ENCODE measurements around the gene RAB34.

The RAB34 gene

GRCh38 chr17:28717578-28718332 lies at the start of gene RAB34:
TSS of gene RAB34 (minus strand) at chr17:28717868. CDS start at chr17:28717266, 602 bp downstream.
- H3K9me3 ChIP-seq (ENCODE audit: control insufficient read depth, insufficient read depth, low read length), result no peaks in the 10 kb centered on the region
- H3K9ac ChIP-seq (ENCODE audit: low read depth, low read length), result peak within 1 kb of the TSS; percentile 73
- peaks cover 42% of the 10 kb centered on the region for H3K36me3 ChIP-seq (ENCODE audit: control insufficient read depth, insufficient read depth, low read length)
- peaks cover 15% of the 10 kb centered on the region for H3K4me1 ChIP-seq (ENCODE audit: control insufficient read depth, insufficient read depth, low read length)
- H3K4me3 ChIP-seq (ENCODE audit: low read depth, low read length), result peak within 1 kb of the TSS; percentile 99
- no peaks in the 10 kb centered on the region for H3K27me3 ChIP-seq (ENCODE audit: control insufficient read depth, insufficient read depth, low read length)

- Histone ChIP-seq H3K9me3 (ENCODE audit: control insufficient read depth, insufficient read depth, low read length) (no peaks in the 10 kb centered on the region), H3K4me1 (ENCODE audit: control insufficient read depth, insufficient read depth, low read length) (peaks cover 17% of the 10 kb centered on the region), H3K4me3 (ENCODE audit: low read depth, low read length) (no peak overlapping the region), H3K9ac (ENCODE audit: low read depth, low read length) (no peak overlapping the region), H3K36me3 (ENCODE audit: control insufficient read depth, insufficient read depth, low read length) (no peaks in the 10 kb centered on the region), H3K27me3 (ENCODE audit: control insufficient read depth, insufficient read depth, low read length) (no peaks in the 10 kb centered on the region)
Measured at GRCh38 chr17:28765038-28765437, 47.4 kb upstream of the RAB34 start.

- no peaks in the 10 kb centered on the region for H3K27me3 ChIP-seq (ENCODE audit: control insufficient read depth, insufficient read depth, low read length)
- no peak overlapping the region for H3K9ac ChIP-seq (ENCODE audit: low read depth, low read length)
- H3K36me3 ChIP-seq (ENCODE audit: control insufficient read depth, insufficient read depth, low read length), result peaks cover 11% of the 10 kb centered on the region
- H3K4me1 ChIP-seq (ENCODE audit: control insufficient read depth, insufficient read depth, low read length), result peaks cover 16% of the 10 kb centered on the region
- no peaks in the 10 kb centered on the region for H3K9me3 ChIP-seq (ENCODE audit: control insufficient read depth, insufficient read depth, low read length)
- no peak overlapping the region for H3K4me3 ChIP-seq (ENCODE audit: low read depth, low read length)
Measured at GRCh38 chr17:28763804-28764266, 46.2 kb upstream of the RAB34 start.

GRCh38 chr17:28763137-28763799 lies 45.6 kb upstream of the RAB34 start:
- Histone ChIP-seq H3K9me3 (ENCODE audit: control insufficient read depth, insufficient read depth, low read length) (no peaks in the 10 kb centered on the region), H3K9ac (ENCODE audit: low read depth, low read length) (no peak overlapping the region), H3K4me1 (ENCODE audit: control insufficient read depth, insufficient read depth, low read length) (peaks cover 16% of the 10 kb centered on the region), H3K36me3 (ENCODE audit: control insufficient read depth, insufficient read depth, low read length) (peaks cover 17% of the 10 kb centered on the region), H3K4me3 (ENCODE audit: low read depth, low read length) (no peak overlapping the region), H3K27me3 (ENCODE audit: control insufficient read depth, insufficient read depth, low read length) (no peaks in the 10 kb centered on the region)

- Histone ChIP-seq H3K36me3 (ENCODE audit: control insufficient read depth, insufficient read depth, low read length) (peaks cover 24% of the 10 kb centered on the region), H3K9me3 (ENCODE audit: control insufficient read depth, insufficient read depth, low read length) (no peaks in the 10 kb centered on the region), H3K27me3 (ENCODE audit: control insufficient read depth, insufficient read depth, low read length) (no peaks in the 10 kb centered on the region), H3K4me1 (ENCODE audit: control insufficient read depth, insufficient read depth, low read length) (peaks cover 16% of the 10 kb centered on the region), H3K9ac (ENCODE audit: low read depth, low read length) (no peak overlapping the region), H3K4me3 (ENCODE audit: low read depth, low read length) (peak overlapping the region; percentile 30)
Measured at GRCh38 chr17:28760601-28761562, 43.2 kb upstream of the RAB34 start.

GRCh38 chr17:28759256-28759865 lies 41.7 kb upstream of the RAB34 start:
- H3K27me3 ChIP-seq (ENCODE audit: control insufficient read depth, insufficient read depth, low read length), result no peaks in the 10 kb centered on the region
- H3K36me3 ChIP-seq (ENCODE audit: control insufficient read depth, insufficient read depth, low read length), result peaks cover 24% of the 10 kb centered on the region
- H3K9me3 ChIP-seq (ENCODE audit: control insufficient read depth, insufficient read depth, low read length), result no peaks in the 10 kb centered on the region
- no peak overlapping the region for H3K4me3 ChIP-seq (ENCODE audit: low read depth, low read length)
- peaks cover 16% of the 10 kb centered on the region for H3K4me1 ChIP-seq (ENCODE audit: control insufficient read depth, insufficient read depth, low read length)
- no peak overlapping the region for H3K9ac ChIP-seq (ENCODE audit: low read depth, low read length)

GRCh38 chr17:28758411-28759121 lies 40.9 kb upstream of the RAB34 start:
- Histone ChIP-seq H3K27me3 (ENCODE audit: control insufficient read depth, insufficient read depth, low read length) (no peaks in the 10 kb centered on the region), H3K9me3 (ENCODE audit: control insufficient read depth, insufficient read depth, low read length) (no peaks in the 10 kb centered on the region), H3K9ac (ENCODE audit: low read depth, low read length) (no peak overlapping the region), H3K4me1 (ENCODE audit: control insufficient read depth, insufficient read depth, low read length) (peaks cover 16% of the 10 kb centered on the region), H3K4me3 (ENCODE audit: low read depth, low read length) (no peak overlapping the region), H3K36me3 (ENCODE audit: control insufficient read depth, insufficient read depth, low read length) (peaks cover 24% of the 10 kb centered on the region)

GRCh38 chr17:28756049-28756804 lies 38.6 kb upstream of the RAB34 start:
- no peaks in the 10 kb centered on the region for H3K27me3 ChIP-seq (ENCODE audit: control insufficient read depth, insufficient read depth, low read length)
- H3K4me3 ChIP-seq (ENCODE audit: low read depth, low read length), result no peak overlapping the region
- peaks cover 24% of the 10 kb centered on the region for H3K36me3 ChIP-seq (ENCODE audit: control insufficient read depth, insufficient read depth, low read length)
- H3K4me1 ChIP-seq (ENCODE audit: control insufficient read depth, insufficient read depth, low read length), result peaks cover 8% of the 10 kb centered on the region
- H3K9me3 ChIP-seq (ENCODE audit: control insufficient read depth, insufficient read depth, low read length), result no peaks in the 10 kb centered on the region
- no peak overlapping the region for H3K9ac ChIP-seq (ENCODE audit: low read depth, low read length)

GRCh38 chr17:28755486-28755885 lies 37.8 kb upstream of the RAB34 start:
- H3K9me3 ChIP-seq (ENCODE audit: control insufficient read depth, insufficient read depth, low read length), result no peaks in the 10 kb centered on the region
- H3K4me3 ChIP-seq (ENCODE audit: low read depth, low read length), result no peak overlapping the region
- no peak overlapping the region for H3K9ac ChIP-seq (ENCODE audit: low read depth, low read length)
- no peaks in the 10 kb centered on the region for H3K27me3 ChIP-seq (ENCODE audit: control insufficient read depth, insufficient read depth, low read length)
- peaks cover 26% of the 10 kb centered on the region for H3K36me3 ChIP-seq (ENCODE audit: control insufficient read depth, insufficient read depth, low read length)
- peaks cover under 1% of the 10 kb centered on the region for H3K4me1 ChIP-seq (ENCODE audit: control insufficient read depth, insufficient read depth, low read length)

- Histone ChIP-seq H3K4me3 (ENCODE audit: low read depth, low read length) (no peak overlapping the region), H3K27me3 (ENCODE audit: control insufficient read depth, insufficient read depth, low read length) (no peaks in the 10 kb centered on the region), H3K9me3 (ENCODE audit: control insufficient read depth, insufficient read depth, low read length) (no peaks in the 10 kb centered on the region), H3K4me1 (ENCODE audit: control insufficient read depth, insufficient read depth, low read length) (peaks cover 6% of the 10 kb centered on the region), H3K9ac (ENCODE audit: low read depth, low read length) (no peak overlapping the region), H3K36me3 (ENCODE audit: control insufficient read depth, insufficient read depth, low read length) (peaks cover 29% of the 10 kb centered on the region)
Measured at GRCh38 chr17:28751600-28752366, 34.1 kb upstream of the RAB34 start.
